Natural killer cell (primary cell): Measurements from ENCODE around the gene S1PR1. TPM values are rescaled to one million over a fixed set of nuclear protein-coding genes. Genes with fewer than 3 reads are reported as not detected.
A peak's percentile ranks its signal among the peaks of the same experiment; 100 is the strongest.

Experiments used
- ATAC-seq, 3 donors: fragments of 150-1000 bp in 2 of 3; fragments of 200-7000 bp in 1 of 3; cut with Tn5 transposase; 1 replicate in 1 of 3; 2 replicates in 2 of 3; pipeline ENCODE4 v1.10.0; 2021; ENCODE audit warnings: mild to moderate bottlenecking in 2 of 3, moderate library complexity in 2 of 3
- DNase-seq, 2 donors: peaks; one replicate each; pipeline versions ENCODE4 v3.0.0 to v3.0.0-alpha.2; 2013 to 2021; ENCODE audit warnings: mixed read lengths in 1 of 2
- H3K27ac ChIP-seq: one replicate; pipeline ENCODE4 v1.5.1; 2013; ENCODE audit warnings: mild to moderate bottlenecking, low read length
- H3K27me3 ChIP-seq: one replicate; pipeline ENCODE4 v1.6.1; 2013; ENCODE audit warnings: low read length; ENCODE audit not compliant: control insufficient read depth, insufficient read depth
- H3K36me3 ChIP-seq: one replicate; pipeline ENCODE4 v1.6.1; 2013; ENCODE audit warnings: low read length; ENCODE audit not compliant: control insufficient read depth, insufficient read depth
- H3K4me1 ChIP-seq: one replicate; pipeline ENCODE4 v1.6.1; 2013; ENCODE audit warnings: low read length; ENCODE audit not compliant: control insufficient read depth, insufficient read depth
- H3K4me3 ChIP-seq: one replicate; pipeline ENCODE4 v1.5.1; 2013; ENCODE audit warnings: low read length
- H3K9me3 ChIP-seq: one replicate; pipeline ENCODE4 v1.6.1; 2013; ENCODE audit warnings: low read length; ENCODE audit not compliant: control insufficient read depth, insufficient read depth
- H3K27ac Mint-ChIP-seq, 2 donors: one replicate each; pipeline ENCODE4 v1.8.0; 2022; ENCODE audit warnings: mild to moderate bottlenecking in 2 of 2, mixed read lengths in 2 of 2, moderate library complexity in 1 of 2
- H3K27me3 Mint-ChIP-seq, 2 donors: one replicate each; pipeline ENCODE4 v1.8.0; 2022; ENCODE audit warnings: low read depth in 2 of 2, mixed read lengths in 2 of 2
- H3K36me3 Mint-ChIP-seq: one replicate; pipeline ENCODE4 v1.8.0; 2022; ENCODE audit warnings: mixed read lengths
- H3K4me1 Mint-ChIP-seq, 2 donors: one replicate each; pipeline ENCODE4 v1.8.0; 2022; ENCODE audit warnings: mixed read lengths in 2 of 2
- H3K4me3 Mint-ChIP-seq: one replicate; pipeline ENCODE4 v1.8.0; 2022; ENCODE audit warnings: mild to moderate bottlenecking, moderate library complexity, mixed read lengths
- H3K9me3 Mint-ChIP-seq, 2 donors: one replicate each; pipeline ENCODE4 v1.8.0; 2022; ENCODE audit warnings: mixed read lengths in 2 of 2
- CTCF ChIP-seq: fragments of 200-600 bp; IDR thresholded peaks from one replicate; pipeline ENCODE4 v1.8.0; 2022; ENCODE audit warnings: antibody characterized with exemption
- WGBS: methylation state at CpG from one replicate; pipeline ENCODE4 v1.1.7; 2013; ENCODE audit warnings: missing lambda C conversion rate; ENCODE audit not compliant: insufficient coverage; 5-methylcytosine and 5-hydroxymethylcytosine counted together
- intact Hi-C: fragments of 100-400 bp; cut with micrococcal nuclease; formaldehyde crosslinking; loops from one replicate; pipeline ENCODE4 v1.14.2; 2022
- total RNA-seq, 4 donors: library from RNA; stranded (reverse); fragments of 120-200 nt in 1 of 4; gene quantifications; one replicate each; pipeline versions ENCODE4 v1.2.3 to v1.2.4, GENCODE V29; 2013 to 2022

Gene S1PR1
- total RNA-seq, 3 donors from 2014 or later (not counting 1 experiment from before 2014, with no cell fraction given) = 33.5 to 114 (median 80.2) TPM

GRCh38 chr1:101276818-101277217, 40.0 kb downstream of the S1PR1 start:
- no peaks in the 10 kb centered on the region for H3K9me3 ChIP-seq
- intact Hi-C loops = no loop called here
- ATAC-seq (no peak), DNase-seq (no peak)
- Mint-ChIP-seq H3K4me3 (peak overlapping the region; percentile 21), H3K27me3 (no peaks in the 10 kb centered on the region), H3K9me3 (no peaks in the 10 kb centered on the region), H3K4me1 (peaks cover 56 to 73% of the 10 kb centered on the region in 2 donors), H3K27ac (peak overlapping the region in 1 of 2 donors; percentile 98), H3K36me3 (no peaks in the 10 kb centered on the region)
- no peak overlapping the region for H3K27ac ChIP-seq
- H3K36me3 ChIP-seq = no peaks in the 10 kb centered on the region
- H3K4me1 ChIP-seq = peaks cover 54% of the 10 kb centered on the region
- no peaks in the 10 kb centered on the region for H3K27me3 ChIP-seq
- 67% methylated on average over 3 of the region's 6 CpGs for WGBS
- no peak overlapping the region for H3K4me3 ChIP-seq
- no peak for TF ChIP-seq CTCF

- Histone ChIP-seq H3K4me3 (no peak overlapping the region), H3K4me1 (peaks cover 68% of the 10 kb centered on the region), H3K27me3 (no peaks in the 10 kb centered on the region), H3K9me3 (no peaks in the 10 kb centered on the region), H3K36me3 (no peaks in the 10 kb centered on the region), H3K27ac (peak overlapping the region; percentile 68)
- intact Hi-C loops = loop anchor here (2.0 kb wide), 1 partner anchor 13 kb away; no protein-coding TSS in a partner anchor
- no peaks in the 10 kb centered on the region for H3K36me3 Mint-ChIP-seq
- ATAC-seq (peak; percentile 34 to 67 (median 37)), DNase-seq (no peak)
- 66% methylated on average over 2 of the region's 4 CpGs for WGBS
- H3K27ac Mint-ChIP-seq = peak overlapping the region; percentile 97 to 98
- no peaks in the 10 kb centered on the region for H3K27me3 Mint-ChIP-seq
- peak overlapping the region; percentile 94 for H3K4me3 Mint-ChIP-seq
- peaks cover 70 to 81% of the 10 kb centered on the region in 2 donors for H3K4me1 Mint-ChIP-seq
- H3K9me3 Mint-ChIP-seq = no peaks in the 10 kb centered on the region
- TF ChIP-seq CTCF = no peak
These were observed 41.4 kb downstream of the S1PR1 start for GRCh38 chr1:101278238-101278637.

- H3K27ac Mint-ChIP-seq = peak overlapping the region; percentile 97 to 98
- ATAC-seq = peak; percentile 32 to 69 (median 61)
- no peak overlapping the region for H3K4me3 ChIP-seq
- intact Hi-C loops = loop anchor here (2.0 kb wide), 1 partner anchor 14 kb away; no protein-coding TSS in a partner anchor
- no peaks in the 10 kb centered on the region for H3K9me3 Mint-ChIP-seq
- H3K9me3 ChIP-seq = no peaks in the 10 kb centered on the region
- peak in 1 of 2 donors; percentile 65 for DNase-seq
- no peaks in the 10 kb centered on the region for H3K27me3 ChIP-seq
- TF ChIP-seq CTCF = no peak
- H3K27ac ChIP-seq = peak overlapping the region; percentile 68
- H3K27me3 Mint-ChIP-seq = no peaks in the 10 kb centered on the region
- no peaks in the 10 kb centered on the region for H3K36me3 ChIP-seq
- H3K4me1 ChIP-seq = peaks cover 74% of the 10 kb centered on the region
- H3K4me3 Mint-ChIP-seq = peak overlapping the region; percentile 94
- no peaks in the 10 kb centered on the region for H3K36me3 Mint-ChIP-seq
- H3K4me1 Mint-ChIP-seq = peaks cover 76 to 80% of the 10 kb centered on the region in 2 donors
- 24% methylated on average over 3 of the region's 3 CpGs for WGBS
These were observed 42.0 kb downstream of the S1PR1 start for GRCh38 chr1:101278845-101279244.
